Activated naive CD4-positive, alpha-beta T cell treated with anti-CD3 and anti-CD28 coated beads for 36 hours (primary cell): Measurements from ENCODE around the gene ADAMTS12. TPM values are rescaled to one million over a fixed set of nuclear protein-coding genes. Genes with fewer than 3 reads are reported as not detected.

Source experiments
- CTCF ChIA-PET: fragments of 350-600 bp; sonication (Branson Sonifier 250); formaldehyde crosslinking; loops from one replicate; lab custom pipeline; 2021; ENCODE audit warnings: antibody characterized with exemption; lab: Charles Lee
- DNase-seq: peaks from one replicate; pipeline ENCODE4 v3.0.0-alpha.2; 2020
- H3K27ac Mint-ChIP-seq: one replicate; pipeline ENCODE4 v1.8.0; 2021; ENCODE audit warnings: mild to moderate bottlenecking, mixed read lengths
- H3K27me3 Mint-ChIP-seq: one replicate; pipeline ENCODE4 v1.8.0; 2021; ENCODE audit warnings: low read depth, mixed read lengths
- H3K36me3 Mint-ChIP-seq: one replicate; pipeline ENCODE4 v1.8.0; 2021; ENCODE audit warnings: low read depth, mixed read lengths
- H3K4me1 Mint-ChIP-seq: one replicate; pipeline ENCODE4 v1.8.0; 2021; ENCODE audit warnings: low read depth, mixed read lengths
- H3K4me3 Mint-ChIP-seq: one replicate; pipeline ENCODE4 v1.8.0; 2021; ENCODE audit warnings: mild to moderate bottlenecking, moderate library complexity, mixed read lengths
- H3K9me3 Mint-ChIP-seq: one replicate; pipeline ENCODE4 v1.8.0; 2021; ENCODE audit warnings: mixed read lengths
- intact Hi-C: fragments of 100-400 bp; cut with micrococcal nuclease; formaldehyde crosslinking; loops from one replicate; pipeline ENCODE4 v1.15.1; 2023
- total RNA-seq, 2 experiments: library from RNA; stranded (reverse); gene quantifications; one replicate each; pipeline ENCODE4 v1.2.3, GENCODE V29; 2021

Gene ADAMTS12
- total RNA-seq, 2 experiments from 2014 or later = not detected

- intact Hi-C loops = no loop called here
- DNase-seq = no peak
- Mint-ChIP-seq H3K9me3 (peaks cover 7% of the 10 kb centered on the region), H3K4me1 (no peaks in the 10 kb centered on the region), H3K27ac (no peak overlapping the region), H3K4me3 (no peak overlapping the region), H3K27me3 (no peaks in the 10 kb centered on the region), H3K36me3 (no peaks in the 10 kb centered on the region)
- CTCF ChIA-PET = no interaction called here
These were observed 378.2 kb downstream of the ADAMTS12 start for GRCh38 chr5:33513462-33514185.

GRCh38 chr5:33509036-33509435 is 382.8 kb downstream of the ADAMTS12 start:
- no peak overlapping the region for H3K4me3 Mint-ChIP-seq
- H3K36me3 Mint-ChIP-seq = no peaks in the 10 kb centered on the region
- H3K9me3 Mint-ChIP-seq = peaks cover 2% of the 10 kb centered on the region
- no peak overlapping the region for H3K27ac Mint-ChIP-seq
- no peaks in the 10 kb centered on the region for H3K4me1 Mint-ChIP-seq
- intact Hi-C loops = no loop called here
- no peak for DNase-seq
- CTCF ChIA-PET = no interaction called here
- no peaks in the 10 kb centered on the region for H3K27me3 Mint-ChIP-seq

- no peak overlapping the region for H3K4me3 Mint-ChIP-seq
- intact Hi-C loops = no loop called here
- H3K4me1 Mint-ChIP-seq = no peaks in the 10 kb centered on the region
- H3K9me3 Mint-ChIP-seq = peaks cover 2% of the 10 kb centered on the region
- no peak overlapping the region for H3K27ac Mint-ChIP-seq
- CTCF ChIA-PET = interaction anchor here (0.7 kb wide), 1 partner anchor 428 kb away, joined by 3 read pairs; no protein-coding TSS in a partner anchor
- no peaks in the 10 kb centered on the region for H3K36me3 Mint-ChIP-seq
- DNase-seq = no peak
- H3K27me3 Mint-ChIP-seq = no peaks in the 10 kb centered on the region
These were observed 384.4 kb downstream of the ADAMTS12 start for GRCh38 chr5:33507426-33507825.

DNA sequence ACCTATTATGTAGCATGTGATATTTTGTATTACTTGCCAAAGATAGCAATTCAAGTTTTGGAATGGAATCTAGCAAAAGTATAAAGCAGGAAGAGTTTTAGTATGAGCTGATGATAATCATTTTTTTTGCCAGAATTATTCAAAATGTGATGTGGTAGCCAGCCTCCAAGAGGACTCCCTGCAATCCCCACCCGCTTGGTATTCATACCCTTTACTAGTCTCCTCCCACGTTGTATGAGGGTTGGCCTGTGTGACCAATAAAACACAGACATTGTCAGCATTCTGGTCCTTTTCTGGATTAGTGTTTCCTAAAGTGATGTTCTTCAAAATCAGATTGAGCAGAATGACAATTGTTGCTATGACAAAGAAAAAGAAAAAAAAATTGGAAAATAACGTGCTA is 387.2 kb downstream of the ADAMTS12 start:
- CTCF ChIA-PET = no interaction called here
- no peaks in the 10 kb centered on the region for H3K9me3 Mint-ChIP-seq

DNA sequence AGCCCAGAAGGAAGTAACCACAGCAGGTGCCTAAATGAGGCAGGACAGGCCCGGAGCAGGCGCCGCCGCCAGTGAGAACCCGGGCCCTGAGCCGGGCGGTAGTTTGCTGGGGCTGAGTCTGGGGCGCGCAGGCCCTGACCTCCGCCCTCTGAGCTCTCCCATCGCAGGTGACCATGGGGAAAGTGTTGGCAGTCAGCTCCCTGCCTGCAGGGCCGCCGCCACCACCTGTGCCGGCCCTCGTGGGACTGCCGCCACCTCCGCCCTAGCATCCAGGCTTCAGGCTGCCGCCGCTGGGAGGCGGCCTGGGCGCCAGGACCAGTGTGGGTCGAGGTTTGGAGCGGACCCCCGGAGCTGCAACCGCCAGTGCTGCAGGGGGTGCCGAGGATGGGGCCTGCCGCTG is 389.9 kb downstream of the ADAMTS12 start:
- Mint-ChIP-seq H3K4me1 (no peaks in the 10 kb centered on the region), H3K27me3 (no peaks in the 10 kb centered on the region), H3K9me3 (no peaks in the 10 kb centered on the region), H3K27ac (no peak overlapping the region), H3K36me3 (no peaks in the 10 kb centered on the region), H3K4me3 (no peak overlapping the region)
- no peak for DNase-seq
- CTCF ChIA-PET = no interaction called here
- intact Hi-C loops = no loop called here

More for the DNA sequence above, 387.2 kb downstream of the ADAMTS12 start:
- intact Hi-C loops = no loop called here
- Mint-ChIP-seq H3K27ac (no peak overlapping the region), H3K4me1 (no peaks in the 10 kb centered on the region), H3K36me3 (no peaks in the 10 kb centered on the region), H3K27me3 (no peaks in the 10 kb centered on the region), H3K4me3 (no peak overlapping the region)
- no peak for DNase-seq

DNA sequence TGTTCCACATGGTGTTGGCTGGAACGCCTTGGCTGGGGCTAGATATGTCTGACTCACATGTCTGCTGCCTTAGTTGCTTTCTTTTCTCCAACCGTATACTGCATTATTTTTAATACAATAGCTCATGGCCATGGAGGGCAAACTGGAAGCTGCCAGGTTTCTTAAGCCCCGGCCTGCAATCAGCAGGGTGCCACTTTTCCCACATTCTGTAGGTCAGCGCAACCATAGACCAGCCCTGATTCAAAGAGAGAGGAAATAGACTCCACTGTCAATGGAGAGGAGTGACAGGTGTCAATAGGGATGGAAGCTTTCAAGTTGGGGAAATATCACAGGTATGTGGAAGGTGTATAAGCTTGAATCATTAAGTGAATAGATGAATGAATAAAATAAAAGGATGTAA is 390.5 kb downstream of the ADAMTS12 start:
- no peaks in the 10 kb centered on the region for H3K4me1 Mint-ChIP-seq
- DNase-seq = no peak
- H3K27ac Mint-ChIP-seq = no peak overlapping the region
- intact Hi-C loops = no loop called here
- H3K4me3 Mint-ChIP-seq = no peak overlapping the region
- no peaks in the 10 kb centered on the region for H3K9me3 Mint-ChIP-seq
- H3K36me3 Mint-ChIP-seq = no peaks in the 10 kb centered on the region
- H3K27me3 Mint-ChIP-seq = no peaks in the 10 kb centered on the region
- CTCF ChIA-PET = no interaction called here

- intact Hi-C loops = no loop called here
- Mint-ChIP-seq H3K36me3 (no peaks in the 10 kb centered on the region), H3K9me3 (no peaks in the 10 kb centered on the region), H3K27ac (no peak overlapping the region), H3K4me3 (no peak overlapping the region), H3K4me1 (no peaks in the 10 kb centered on the region), H3K27me3 (no peaks in the 10 kb centered on the region)
- DNase-seq = no peak
- CTCF ChIA-PET = no interaction called here
These were observed 397.3 kb downstream of the ADAMTS12 start for GRCh38 chr5:33494466-33494865.

- no peak for DNase-seq
- Mint-ChIP-seq H3K36me3 (no peaks in the 10 kb centered on the region), H3K27ac (no peak overlapping the region), H3K4me3 (no peak overlapping the region), H3K4me1 (no peaks in the 10 kb centered on the region), H3K9me3 (no peaks in the 10 kb centered on the region), H3K27me3 (no peaks in the 10 kb centered on the region)
- intact Hi-C loops = no loop called here
- CTCF ChIA-PET = no interaction called here
These were observed 399.8 kb downstream of the ADAMTS12 start for GRCh38 chr5:33491941-33492340.

DNA sequence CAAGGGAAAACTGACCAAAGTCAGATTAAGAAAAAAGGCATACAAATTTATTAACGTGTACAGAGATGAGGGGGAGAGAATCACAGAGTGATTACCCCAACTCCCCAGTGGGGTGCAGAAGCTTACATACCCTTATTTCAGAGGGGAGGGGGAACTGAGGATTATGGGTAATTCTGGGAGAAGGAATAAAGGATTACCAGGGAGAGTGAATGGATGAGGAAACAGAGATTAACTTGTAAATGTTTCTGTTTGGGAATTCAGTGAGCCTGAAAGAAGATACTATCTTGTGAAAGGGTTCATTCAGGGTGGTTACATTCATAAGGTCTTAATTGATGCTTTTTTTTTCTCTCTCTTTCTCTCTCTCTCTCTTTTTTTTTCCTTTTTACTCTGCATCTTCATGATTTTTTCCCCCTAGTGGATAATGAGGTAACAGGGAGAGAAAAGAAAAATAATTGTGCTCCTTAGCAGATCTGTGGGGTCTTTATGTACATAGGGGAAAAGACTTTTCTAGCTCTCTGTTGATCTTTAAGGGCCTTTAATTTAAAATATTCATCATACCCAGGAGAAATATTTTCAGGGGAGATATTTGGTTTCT is 401.6 kb downstream of the ADAMTS12 start:
- Mint-ChIP-seq H3K4me3 (no peak overlapping the region), H3K36me3 (no peaks in the 10 kb centered on the region), H3K9me3 (no peaks in the 10 kb centered on the region), H3K27me3 (no peaks in the 10 kb centered on the region), H3K4me1 (no peaks in the 10 kb centered on the region), H3K27ac (no peak overlapping the region)
- intact Hi-C loops = no loop called here
- CTCF ChIA-PET = no interaction called here
- no peak for DNase-seq

- Mint-ChIP-seq H3K4me3 (no peak overlapping the region), H3K9me3 (no peaks in the 10 kb centered on the region), H3K36me3 (no peaks in the 10 kb centered on the region), H3K27me3 (no peaks in the 10 kb centered on the region), H3K27ac (no peak overlapping the region), H3K4me1 (no peaks in the 10 kb centered on the region)
- intact Hi-C loops = no loop called here
- CTCF ChIA-PET = no interaction called here
- DNase-seq = no peak
These were observed 402.2 kb downstream of the ADAMTS12 start for GRCh38 chr5:33489481-33490067.

DNA sequence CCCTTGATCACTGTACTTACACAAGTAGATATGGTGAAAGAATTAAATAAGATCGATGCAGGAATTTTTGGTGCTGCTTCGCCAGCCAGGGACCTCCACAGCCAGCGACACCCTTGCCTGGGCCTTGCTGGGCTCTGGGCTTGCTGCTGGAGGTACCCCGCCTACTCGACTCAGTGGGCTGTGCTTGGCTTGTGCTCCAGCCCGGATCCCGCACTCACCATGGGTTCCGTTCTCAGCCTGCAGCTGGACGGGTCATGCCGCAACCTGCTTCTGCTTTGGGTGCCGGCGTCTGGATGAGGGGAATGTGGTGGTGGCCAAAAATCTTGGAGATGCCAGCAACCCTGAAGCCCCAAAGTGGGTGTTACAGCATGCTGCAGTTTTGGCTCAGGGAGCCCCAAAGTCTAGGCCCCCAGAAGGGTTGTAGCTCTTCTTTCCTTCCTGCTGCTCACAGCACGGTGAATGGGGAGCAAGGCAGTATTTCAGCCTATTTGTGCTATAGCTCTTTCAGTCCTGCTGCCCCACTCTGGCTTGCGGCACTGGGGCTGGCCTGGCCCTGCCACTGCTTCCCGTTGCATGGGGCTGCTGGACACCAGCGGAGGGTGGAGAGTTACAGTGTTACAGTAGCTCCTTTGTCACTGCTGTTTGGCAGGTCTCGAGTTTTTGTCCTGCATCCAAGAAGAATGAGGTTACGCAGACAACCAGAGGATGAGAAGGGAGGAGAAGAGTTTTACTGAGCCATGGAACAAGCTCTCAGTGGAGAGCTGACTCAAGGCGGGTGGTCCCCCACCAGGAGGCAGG is 403.0 kb downstream of the ADAMTS12 start:
- no peaks in the 10 kb centered on the region for H3K36me3 Mint-ChIP-seq
- no peak overlapping the region for H3K27ac Mint-ChIP-seq
- no peak overlapping the region for H3K4me3 Mint-ChIP-seq
- no peaks in the 10 kb centered on the region for H3K27me3 Mint-ChIP-seq
- CTCF ChIA-PET = no interaction called here
- DNase-seq = no peak
- H3K4me1 Mint-ChIP-seq = no peaks in the 10 kb centered on the region
- H3K9me3 Mint-ChIP-seq = no peaks in the 10 kb centered on the region
- intact Hi-C loops = no loop called here

- Mint-ChIP-seq H3K9me3 (no peaks in the 10 kb centered on the region), H3K27me3 (no peaks in the 10 kb centered on the region), H3K27ac (no peak overlapping the region), H3K36me3 (peaks cover 4% of the 10 kb centered on the region), H3K4me1 (no peaks in the 10 kb centered on the region), H3K4me3 (no peak overlapping the region)
- DNase-seq = no peak
- intact Hi-C loops = no loop called here
- CTCF ChIA-PET = no interaction called here
These were observed 404.6 kb downstream of the ADAMTS12 start for GRCh38 chr5:33487236-33487635.
